Measurements from ENCODE around the gene TRPV4. TPM values are rescaled to one million over a fixed set of nuclear protein-coding genes. Genes with fewer than 3 reads are reported as not detected.

The TRPV4 gene
- total and polyA plus RNA-seq, 10 of the 15 experiments (the other 5 are each of a cell fraction or from before 2014, with no cell fraction given): not detected

GRCh38 chr12:109870648-109871047 lies 37.5 kb upstream of the TRPV4 start:
- no peak overlapping the region for H3K9ac ChIP-seq (ENCODE audit: control insufficient read depth, insufficient read depth, low read length)
- H3K27ac ChIP-seq (ENCODE audit: control insufficient read depth, insufficient read depth): no peak overlapping the region
- CTCF ChIA-PET: interaction anchor here (1.4 kb wide), 1 partner anchor 26 kb away, joined by 5 read pairs; no protein-coding TSS in a partner anchor
- no peak for DNase-seq (ENCODE audit: low read depth, low spot score)
- intact Hi-C loops (cut with micrococcal nuclease; ENCODE audit: unreplicated experiment) (no loop called here), in situ Hi-C loops (cut with MboI) (no loop called here)
- WGBS (ENCODE audit: insufficient coverage, insufficient replicate concordance, low lambda C conversion rate, missing lambda C conversion rate): 49% methylated on average over 2 of the region's 2 CpGs
- no peak overlapping the region for H3K4me3 ChIP-seq
- TF ChIP-seq BCL11A (IDR thresholded peaks at IDR 0.05; ENCODE audit: low read depth, low read length): no peak
- no peak for TF ChIP-seq BCL3 (IDR thresholded peaks at IDR 0.05; ENCODE audit: borderline replicate concordance, insufficient read depth, low read depth, low read length, poor library complexity, severe bottlenecking)
- no peak for TF ChIP-seq IKZF1 (conservative IDR thresholded peaks at IDR 0.05)
- no peak for TF ChIP-seq LARP7 (IDR thresholded peaks at IDR 0.05)
- TF ChIP-seq E4F1 (IDR thresholded peaks at IDR 0.05; ENCODE audit: borderline replicate concordance, partially characterized antibody): no peak
- no peak for TF ChIP-seq HCFC1 (IDR thresholded peaks at IDR 0.05; ENCODE audit: low read length)
- TF ChIP-seq HDGF (IDR thresholded peaks at IDR 0.05): no peak
- no peak for TF ChIP-seq MYC (IDR thresholded peaks at IDR 0.05; ENCODE audit: insufficient read depth, insufficient read length, insufficient replicate concordance, low read length, severe bottlenecking)
- TF ChIP-seq NR2C2 (IDR thresholded peaks at IDR 0.05; ENCODE audit: borderline replicate concordance, control insufficient read depth, insufficient read length, low read depth): no peak
- SMC1A ChIA-PET (ENCODE audit: uncharacterized antibody, unreplicated experiment): interaction anchor here (1.0 kb wide), 1 partner anchor 11 kb away, joined by 3 read pairs; no protein-coding TSS in a partner anchor
- no peaks in the 10 kb centered on the region for H3K9me3 ChIP-seq (replicated peaks; ENCODE audit: control insufficient read depth, insufficient read depth, low read length)
- H3K4me2 ChIP-seq (ENCODE audit: control insufficient read depth, insufficient read depth): no peak overlapping the region
- BruUV-seq (replicated peaks): no TSS peak
- RAD21 ChIA-PET (ENCODE audit: unreplicated experiment): no interaction called here
- ATAC-seq: no peak
- H3K36me3 ChIP-seq (ENCODE audit: control insufficient read depth in 2 of 2, insufficient read depth in 2 of 2, low read length in 1 of 2): no peaks in the 10 kb centered on the region
- no peaks in the 10 kb centered on the region for H4K20me1 ChIP-seq (ENCODE audit: control insufficient read depth, insufficient read depth)
- no peak for FAIRE-seq
- no peak overlapping the region for H2AFZ ChIP-seq (ENCODE audit: control insufficient read depth, low read depth, low read length)
- POLR2A ChIA-PET: interaction anchor here (0.6 kb wide), 1 partner anchor 21 kb away, joined by 4 read pairs; no protein-coding TSS in a partner anchor
- H3K79me2 ChIP-seq (ENCODE audit: control insufficient read depth, insufficient read depth, low read length): peaks cover 2% of the 10 kb centered on the region; the same call in 1 of the 2 replicates
- no peaks in the 10 kb centered on the region for H3K27me3 ChIP-seq (replicated peaks in 1 of 2; ENCODE audit: control insufficient read depth in 2 of 2, insufficient read depth in 2 of 2, low read length in 1 of 2)
- H3K4me1 ChIP-seq (ENCODE audit: control insufficient read depth, insufficient read depth, low read length): peaks cover 13% of the 10 kb centered on the region

All from GM12878 (cell line).